Neural progenitor cell (in vitro differentiated cells): ENCODE results near the gene CNKSR1. TPM values are rescaled to one million over a fixed set of nuclear protein-coding genes. Genes with fewer than 3 reads are reported as not detected.

ENCODE experiments used
- DNase-seq: peaks from one replicate; pipeline ENCODE4 v3.0.0-alpha.2; 2016; ENCODE audit warnings: low spot score
- H2AFZ ChIP-seq: fragments of 200-600 bp; sonication (generic); replicated peaks from 2 replicates; pipeline ENCODE4 v1.6.1; 2016; ENCODE audit warnings: antibody characterized with exemption
- H3F3A ChIP-seq: fragments of 200-600 bp; sonication (generic); 2 replicates; pipeline ENCODE4 v1.6.1; 2016; ENCODE audit warnings: antibody characterized with exemption, low read depth
- H3K27ac ChIP-seq: fragments of 200-600 bp; sonication (generic); 2 replicates; pipeline ENCODE4 v1.5.1; 2016; ENCODE audit warnings: mild to moderate bottlenecking
- H3K27me3 ChIP-seq: fragments of 200-600 bp; sonication (generic); 2 replicates; pipeline ENCODE4 v1.6.1; 2016; ENCODE audit warnings: mild to moderate bottlenecking, moderate library complexity
- H3K36me3 ChIP-seq: fragments of 200-600 bp; sonication (generic); 2 replicates; pipeline ENCODE4 v1.5.1; 2016
- H3K4me1 ChIP-seq: fragments of 200-600 bp; sonication (generic); 2 replicates; pipeline ENCODE4 v1.6.1; 2016; ENCODE audit warnings: mixed run types
- H3K4me2 ChIP-seq: fragments of 200-600 bp; sonication (generic); 2 replicates; pipeline ENCODE4 v1.6.1; 2016
- H3K4me3 ChIP-seq: fragments of 200-600 bp; sonication (generic); 2 replicates; pipeline ENCODE4 v1.5.1; 2016
- H3K79me2 ChIP-seq: fragments of 200-600 bp; sonication (generic); 2 replicates; pipeline ENCODE4 v1.6.1; 2016; ENCODE audit warnings: low read depth
- H3K9ac ChIP-seq: fragments of 200-600 bp; sonication (generic); 2 replicates; pipeline ENCODE4 v1.6.1; 2016
- H3K9me3 ChIP-seq: fragments of 200-600 bp; sonication (generic); 2 replicates; pipeline ENCODE4 v1.5.1; 2016; ENCODE audit warnings: low read depth
- H4K20me1 ChIP-seq: fragments of 200-600 bp; sonication (generic); 2 replicates; pipeline ENCODE4 v1.6.1; 2016; ENCODE audit warnings: low read depth
- H3K27ac Mint-ChIP-seq: 3 replicates; pipeline ENCODE4 v1.8.0; 2021; ENCODE audit warnings: mixed read lengths
- H3K27me3 Mint-ChIP-seq: 2 replicates; pipeline ENCODE4 v1.8.0; 2022; ENCODE audit warnings: low read depth, mild to moderate bottlenecking, inconsistent platforms, moderate library complexity, mixed read lengths; ENCODE audit not compliant: insufficient read depth
- H3K36me3 Mint-ChIP-seq: 3 replicates; pipeline ENCODE4 v1.8.0; 2021; ENCODE audit warnings: mixed read lengths
- H3K4me1 Mint-ChIP-seq: 3 replicates; pipeline ENCODE4 v1.8.0; 2021; ENCODE audit warnings: mixed read lengths
- H3K4me3 Mint-ChIP-seq: 3 replicates; pipeline ENCODE4 v1.8.0; 2021; ENCODE audit warnings: mild to moderate bottlenecking, moderate library complexity, mixed read lengths
- H3K9me3 Mint-ChIP-seq: 3 replicates; pipeline ENCODE4 v1.8.0; 2020; ENCODE audit warnings: mixed read lengths
- CTCF ChIP-seq: fragments of 200-600 bp; sonication (generic); IDR thresholded peaks from 2 replicates; pipeline ENCODE4 v1.5.1; 2017; ENCODE audit warnings: antibody characterized with exemption, mild to moderate bottlenecking
- EZH2 ChIP-seq: fragments of 200-600 bp; sonication (generic); IDR thresholded peaks from 2 replicates; pipeline ENCODE4 v1.6.1; 2017; ENCODE audit warnings: antibody characterized with exemption, mild to moderate bottlenecking, moderate library complexity
- EZH2phosphoT487 ChIP-seq: fragments of 200-600 bp; sonication (generic); IDR thresholded peaks from 2 replicates; pipeline ENCODE4 v1.6.1; 2017; ENCODE audit warnings: antibody characterized with exemption
- total RNA-seq: library from RNA; depleted of rRNA; stranded (reverse); fragments of >200 nt; gene quantifications from 2 replicates; pipeline ENCODE4 v1.2.3, GENCODE V29; 2015; ENCODE audit warnings: low replicate concordance

CNKSR1 gene
- total RNA-seq, 1 donor from 2014 or later: 7.8 TPM

GRCh38 chr1:26169669-26170471 is 7.4 kb upstream of the CNKSR1 start, which contains the start of gene ZNF593:
TSS of gene ZNF593 (plus strand) at chr1:26169908. CDS start at chr1:26169984, 76 bp downstream.
- Mint-ChIP-seq H3K27ac (peak within 1 kb of the TSS; percentile 97), H3K4me3 (peak within 1 kb of the TSS; percentile 89), H3K9me3 (no peaks in the 10 kb centered on the region), H3K36me3 (no peaks in the 10 kb centered on the region), H3K27me3 (peaks cover 25% of the 10 kb centered on the region), H3K4me1 (peaks cover 52% of the 10 kb centered on the region)
- Histone ChIP-seq H3K27ac (peak within 1 kb of the TSS; percentile 56), H3K27me3 (peaks cover 4% of the 10 kb centered on the region), H3K4me1 (peaks cover 40% of the 10 kb centered on the region), H3K36me3 (no peaks in the 10 kb centered on the region), H4K20me1 (peaks cover 3% of the 10 kb centered on the region), H3F3A (peaks cover 28% of the 10 kb centered on the region), H3K4me2 (peak within 1 kb of the TSS; percentile 98), H3K79me2 (peaks cover 13% of the 10 kb centered on the region), H3K9ac (peak within 1 kb of the TSS; percentile 71), H3K4me3 (peak within 1 kb of the TSS; percentile 77), H3K9me3 (no peaks in the 10 kb centered on the region), H2AFZ (peak within 1 kb of the TSS; percentile 44)
- TF ChIP-seq EZH2 (no peak), EZH2phosphoT487 (no peak), CTCF (peak; percentile 83)
- DNase-seq: peak; percentile 95

- Histone ChIP-seq H3K79me2 (peaks cover 13% of the 10 kb centered on the region), H3K27ac (no peak overlapping the region), H2AFZ (no peak overlapping the region)
Observed at GRCh38 chr1:26170472-26170821, 6.8 kb upstream of the CNKSR1 start.

GRCh38 chr1:26171084-26172072 is 5.9 kb upstream of the CNKSR1 start, which contains the start of gene ZNF593OS:
TSS of gene ZNF593OS (minus strand) at chr1:26171832. CDS start at chr1:26171661, 171 bp downstream.
- Mint-ChIP-seq H3K4me1 (peaks cover 40% of the 10 kb centered on the region), H3K27ac (no peak within 1 kb of the TSS), H3K36me3 (no peaks in the 10 kb centered on the region), H3K9me3 (no peaks in the 10 kb centered on the region), H3K27me3 (peaks cover 17% of the 10 kb centered on the region), H3K4me3 (peak within 1 kb of the TSS; percentile 89)
- no peaks in the 10 kb centered on the region for H3K27me3 ChIP-seq
- peaks cover 13% of the 10 kb centered on the region for H3K79me2 ChIP-seq
- H3K4me1 ChIP-seq: peaks cover 30% of the 10 kb centered on the region
- H3K9ac ChIP-seq: no peak within 1 kb of the TSS
- H4K20me1 ChIP-seq: peaks cover 3% of the 10 kb centered on the region
- DNase-seq: peak; percentile 80
- H3K4me2 ChIP-seq: peak within 1 kb of the TSS; percentile 98
- TF ChIP-seq EZH2 (no peak), EZH2phosphoT487 (no peak), CTCF (no peak)
- H3K9me3 ChIP-seq: no peaks in the 10 kb centered on the region
- peak within 1 kb of the TSS; percentile 77 for H3K4me3 ChIP-seq
- no peak within 1 kb of the TSS for H3K27ac ChIP-seq
- H3K36me3 ChIP-seq: no peaks in the 10 kb centered on the region
- no peak within 1 kb of the TSS for H2AFZ ChIP-seq
- H3F3A ChIP-seq: peaks cover 19% of the 10 kb centered on the region

More at GRCh38 chr1:26170472-26170821, 6.8 kb upstream of the CNKSR1 start:
- Histone ChIP-seq H3K4me2 (peak overlapping the region; percentile 98), H3K4me1 (peaks cover 34% of the 10 kb centered on the region), H3F3A (peaks cover 23% of the 10 kb centered on the region), H3K9ac (peak overlapping the region; percentile 71), H3K4me3 (peak overlapping the region; percentile 77), H3K9me3 (no peaks in the 10 kb centered on the region), H4K20me1 (peaks cover 3% of the 10 kb centered on the region), H3K27me3 (no peaks in the 10 kb centered on the region), H3K36me3 (no peaks in the 10 kb centered on the region)
- Mint-ChIP-seq H3K9me3 (no peaks in the 10 kb centered on the region), H3K4me1 (peaks cover 46% of the 10 kb centered on the region), H3K27ac (peak overlapping the region; percentile 80), H3K36me3 (no peaks in the 10 kb centered on the region), H3K4me3 (peak overlapping the region; percentile 89), H3K27me3 (peaks cover 20% of the 10 kb centered on the region)
- TF ChIP-seq CTCF: no peak
- DNase-seq: no peak
